Measurements from ENCODE around the gene PTH2. TPM values are rescaled to one million over a fixed set of nuclear protein-coding genes. Genes with fewer than 3 reads are reported as not detected.

PTH2 gene
- total and polyA plus RNA-seq, 2 donors (not counting 1 experiment from before 2014, with no cell fraction given), result not detected

GRCh38 chr19:49430678-49431329 is 7.6 kb upstream of the PTH2 start:
- DNase-seq (ENCODE audit: low read depth in 2 of 2), result no peak
- Histone ChIP-seq H3K4me2 (ENCODE audit: extremely low read depth, insufficient read depth, low read length) (no peak overlapping the region), H4K20me1 (ENCODE audit: control insufficient read depth, extremely low read depth, insufficient read depth, low read length) (no peaks in the 10 kb centered on the region), H3K9me3 (ENCODE audit: control insufficient read depth, insufficient read depth, low read depth, low read length) (no peaks in the 10 kb centered on the region), H3K4me3 (replicated peaks in 1 of 4; ENCODE audit: control extremely low read depth in 1 of 4, insufficient read depth in 1 of 4, low read depth in 3 of 4, low read length in 4 of 4) (no peak overlapping the region), H3K36me3 (ENCODE audit: control insufficient read depth, insufficient read depth, low read length) (no peaks in the 10 kb centered on the region), H3K27ac (ENCODE audit: insufficient read depth, low read length) (no peak overlapping the region), H3K79me2 (ENCODE audit: control insufficient read depth, insufficient read depth, low read length) (no peaks in the 10 kb centered on the region), H3K9ac (ENCODE audit: insufficient read depth, low read length) (no peak overlapping the region), H3K4me1 (ENCODE audit: control insufficient read depth, extremely low read depth, insufficient read depth, low read length) (no peaks in the 10 kb centered on the region), H3K27me3 (ENCODE audit: control insufficient read depth, insufficient read depth, low read length) (peaks cover 79% of the 10 kb centered on the region), H2AFZ (ENCODE audit: low read length) (no peak overlapping the region)
- TF ChIP-seq CTCF (conservative IDR thresholded peaks at IDR 0.05 in 1 of 2, IDR thresholded peaks at IDR 0.05 in 1 of 2; ENCODE audit: low read depth in 1 of 2, low read length in 2 of 2), result no peak
- no peak for TF ChIP-seq EZH2 (IDR thresholded peaks at IDR 0.05; ENCODE audit: low read length, missing control alignments)

GRCh38 chr19:49430172-49430677 is 7.0 kb upstream of the PTH2 start:
- Histone ChIP-seq H3K4me3 (replicated peaks in 1 of 4; ENCODE audit: control extremely low read depth in 1 of 4, insufficient read depth in 1 of 4, low read depth in 3 of 4, low read length in 4 of 4) (no peak overlapping the region), H2AFZ (ENCODE audit: low read length) (no peak overlapping the region), H3K36me3 (ENCODE audit: control insufficient read depth, insufficient read depth, low read length) (no peaks in the 10 kb centered on the region), H3K9me3 (ENCODE audit: control insufficient read depth, insufficient read depth, low read depth, low read length) (no peaks in the 10 kb centered on the region), H3K4me2 (ENCODE audit: extremely low read depth, insufficient read depth, low read length) (no peak overlapping the region), H3K27ac (ENCODE audit: insufficient read depth, low read length) (no peak overlapping the region), H4K20me1 (ENCODE audit: control insufficient read depth, extremely low read depth, insufficient read depth, low read length) (no peaks in the 10 kb centered on the region), H3K79me2 (ENCODE audit: control insufficient read depth, insufficient read depth, low read length) (no peaks in the 10 kb centered on the region), H3K27me3 (ENCODE audit: control insufficient read depth, insufficient read depth, low read length) (peaks cover 81% of the 10 kb centered on the region), H3K4me1 (ENCODE audit: control insufficient read depth, extremely low read depth, insufficient read depth, low read length) (no peaks in the 10 kb centered on the region), H3K9ac (ENCODE audit: insufficient read depth, low read length) (no peak overlapping the region)
- DNase-seq (ENCODE audit: low read depth in 2 of 2), result no peak
- TF ChIP-seq CTCF (conservative IDR thresholded peaks at IDR 0.05 in 1 of 2, IDR thresholded peaks at IDR 0.05 in 1 of 2; ENCODE audit: low read depth in 1 of 2, low read length in 2 of 2), result no peak
- TF ChIP-seq EZH2 (IDR thresholded peaks at IDR 0.05; ENCODE audit: low read length, missing control alignments), result no peak

GRCh38 chr19:49428547-49429451 is 5.6 kb upstream of the PTH2 start:
- no peak for DNase-seq (ENCODE audit: low read depth in 2 of 2)
- no peaks in the 10 kb centered on the region for H3K79me2 ChIP-seq (ENCODE audit: control insufficient read depth, insufficient read depth, low read length)
- no peak overlapping the region for H3K27ac ChIP-seq (ENCODE audit: insufficient read depth, low read length)
- no peak overlapping the region for H2AFZ ChIP-seq (ENCODE audit: low read length)
- H3K4me1 ChIP-seq (ENCODE audit: control insufficient read depth, extremely low read depth, insufficient read depth, low read length), result no peaks in the 10 kb centered on the region
- no peaks in the 10 kb centered on the region for H3K36me3 ChIP-seq (ENCODE audit: control insufficient read depth, insufficient read depth, low read length)
- no peaks in the 10 kb centered on the region for H4K20me1 ChIP-seq (ENCODE audit: control insufficient read depth, extremely low read depth, insufficient read depth, low read length)
- H3K27me3 ChIP-seq (ENCODE audit: control insufficient read depth, insufficient read depth, low read length), result peaks cover 82% of the 10 kb centered on the region
- TF ChIP-seq EZH2 (IDR thresholded peaks at IDR 0.05; ENCODE audit: low read length, missing control alignments) (no peak), CTCF (conservative IDR thresholded peaks at IDR 0.05 in 1 of 2, IDR thresholded peaks at IDR 0.05 in 1 of 2; ENCODE audit: low read depth in 1 of 2, low read length in 2 of 2) (no peak)
- H3K9me3 ChIP-seq (ENCODE audit: control insufficient read depth, insufficient read depth, low read depth, low read length), result no peaks in the 10 kb centered on the region
- no peak overlapping the region for H3K4me2 ChIP-seq (ENCODE audit: extremely low read depth, insufficient read depth, low read length)
- no peak overlapping the region for H3K4me3 ChIP-seq (replicated peaks in 1 of 4; ENCODE audit: control extremely low read depth in 1 of 4, insufficient read depth in 1 of 4, low read depth in 3 of 4, low read length in 4 of 4)
- H3K9ac ChIP-seq (ENCODE audit: insufficient read depth, low read length), result no peak overlapping the region
